Right lobe of liver (tissue), 4 donors: ENCODE results near the gene SMC4.

ENCODE experiments used
- POLR2A ChIP-seq: fragments of 450-650 bp; IDR thresholded peaks from one replicate; pipeline ENCODE4 v1.6.1; 2017; ENCODE audit warnings: antibody characterized with exemption, mild to moderate bottlenecking
- TF ChIP-seq, protein P1 (sequence below), 4 donors: fragments of 200-600 bp in 3 of 4; fragments of 450-650 bp in 1 of 4; IDR thresholded peaks; one replicate each; pipeline versions ENCODE4 v1.5.1 to v1.8.0; 2016 to 2022; ENCODE audit warnings: antibody characterized with exemption in 4 of 4, mild to moderate bottlenecking in 2 of 4
- donor health status: DM: no; HTN: no; CAD: no.
- donor health status: DM: no; HTN: no; CAD: no.
- donor health status: DM: no; HTN: yes; CAD: no.

GRCh38 chr3:160474416-160474838 is 75.0 kb downstream of the SMC4 start:
- TF ChIP-seq POLR2A, result no peak
- TF ChIP-seq, protein P1, sequence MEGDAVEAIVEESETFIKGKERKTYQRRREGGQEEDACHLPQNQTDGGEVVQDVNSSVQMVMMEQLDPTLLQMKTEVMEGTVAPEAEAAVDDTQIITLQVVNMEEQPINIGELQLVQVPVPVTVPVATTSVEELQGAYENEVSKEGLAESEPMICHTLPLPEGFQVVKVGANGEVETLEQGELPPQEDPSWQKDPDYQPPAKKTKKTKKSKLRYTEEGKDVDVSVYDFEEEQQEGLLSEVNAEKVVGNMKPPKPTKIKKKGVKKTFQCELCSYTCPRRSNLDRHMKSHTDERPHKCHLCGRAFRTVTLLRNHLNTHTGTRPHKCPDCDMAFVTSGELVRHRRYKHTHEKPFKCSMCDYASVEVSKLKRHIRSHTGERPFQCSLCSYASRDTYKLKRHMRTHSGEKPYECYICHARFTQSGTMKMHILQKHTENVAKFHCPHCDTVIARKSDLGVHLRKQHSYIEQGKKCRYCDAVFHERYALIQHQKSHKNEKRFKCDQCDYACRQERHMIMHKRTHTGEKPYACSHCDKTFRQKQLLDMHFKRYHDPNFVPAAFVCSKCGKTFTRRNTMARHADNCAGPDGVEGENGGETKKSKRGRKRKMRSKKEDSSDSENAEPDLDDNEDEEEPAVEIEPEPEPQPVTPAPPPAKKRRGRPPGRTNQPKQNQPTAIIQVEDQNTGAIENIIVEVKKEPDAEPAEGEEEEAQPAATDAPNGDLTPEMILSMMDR (IDR thresholded peaks at IDR 0.05), result no peak
